Suprapubic skin (tissue), 3 donors: ENCODE results near the gene OR10A4.

Experiments used
- CTCF ChIP-seq, 2 donors: fragments of 200-600 bp in 1 of 2; fragments of 450-650 bp in 1 of 2; sonication (generic) in 1 of 2; IDR thresholded peaks; one replicate each; pipeline ENCODE4 v1.5.1; 2016 to 2019; ENCODE audit warnings: antibody characterized with exemption in 2 of 2, mild to moderate bottlenecking in 1 of 2, moderate library complexity in 1 of 2
- POLR2A ChIP-seq, 2 donors: fragments of 450-650 bp; IDR thresholded peaks; one replicate each; pipeline ENCODE4 v1.6.1; 2017; ENCODE audit warnings: antibody characterized with exemption in 2 of 2, mild to moderate bottlenecking in 2 of 2, moderate library complexity in 2 of 2

GRCh38 chr11:6845383-6845782, 31.0 kb upstream of the OR10A4 start, which contains the start of gene OR10A5:
- no peak for TF ChIP-seq CTCF (IDR thresholded peaks at IDR 0.05)
- no peak for TF ChIP-seq POLR2A (IDR thresholded peaks at IDR 0.05)
